GM12891 (cell line): ENCODE data around the gene DOCK10.

Experiments used
- PAX5 ChIP-seq: IDR thresholded peaks from 2 replicates; pipeline ENCODE4 v1.6.1; 2011; ENCODE audit warnings: low read length, moderate library complexity, mild to moderate bottlenecking; ENCODE audit not compliant: insufficient read depth, severe bottlenecking
- POLR2A ChIP-seq: IDR thresholded peaks from 2 replicates; pipeline ENCODE4 v1.6.1; 2011; ENCODE audit warnings: low read depth, low read length, control low read depth
- POLR2AphosphoS5 ChIP-seq: IDR thresholded peaks from 2 replicates; pipeline ENCODE4 v1.6.1; 2011; ENCODE audit warnings: low read depth, low read length, control low read depth
- SPI1 ChIP-seq: IDR thresholded peaks from 2 replicates; pipeline ENCODE4 v1.6.1; 2011; ENCODE audit warnings: low read depth, low read length, control low read depth
- TAF1 ChIP-seq: IDR thresholded peaks from 2 replicates; pipeline ENCODE4 v1.6.1; 2011; ENCODE audit warnings: low read depth, low read length, control low read depth

DNA sequence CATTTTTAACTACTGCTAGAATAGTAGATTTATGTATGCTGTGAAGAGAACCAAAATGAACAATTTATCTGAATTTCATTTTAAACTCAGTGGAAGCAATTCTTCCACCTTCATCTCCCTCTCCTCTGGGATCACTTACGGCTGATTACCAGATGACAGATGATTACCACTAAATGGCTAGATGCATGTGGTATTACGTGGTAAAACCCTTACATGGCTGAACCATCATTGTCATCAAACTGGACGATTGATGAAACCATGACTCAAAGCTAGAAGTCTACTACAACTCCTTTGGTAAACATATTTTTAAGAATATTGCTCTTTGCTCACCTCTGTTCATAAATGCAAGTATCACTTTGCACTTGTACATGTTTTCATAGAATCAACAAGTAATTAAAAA lies 48.5 kb upstream of the DOCK10 start:
- no peak for TF ChIP-seq POLR2AphosphoS5
- no peak for TF ChIP-seq POLR2A
- no peak for TF ChIP-seq TAF1
- TF ChIP-seq PAX5, result no peak
- TF ChIP-seq SPI1, result no peak
